ENCODE results near the gene SSH2.

SSH2 gene

GRCh38 chr17:29778956-29779811, 150.8 kb downstream of the SSH2 start:
- peak; percentile 64 to 76 for DNase-seq (ENCODE audit: low read depth in 1 of 2, low spot score in 1 of 2)

- DNase-seq (ENCODE audit: low read depth in 1 of 2, low spot score in 1 of 2), result no peak
Measured at GRCh38 chr17:29777663-29778062, 152.4 kb downstream of the SSH2 start.

GRCh38 chr17:29776026-29776425, 154.0 kb downstream of the SSH2 start:
- DNase-seq (ENCODE audit: low read depth in 1 of 2, low spot score in 1 of 2), result no peak

GRCh38 chr17:29772981-29773380, 157.0 kb downstream of the SSH2 start:
- DNase-seq (ENCODE audit: low read depth in 1 of 2, low spot score in 1 of 2), result no peak

- DNase-seq (ENCODE audit: low read depth in 1 of 2, low spot score in 1 of 2), result no peak
Measured at GRCh38 chr17:29771546-29771945, 158.5 kb downstream of the SSH2 start.

- DNase-seq (ENCODE audit: low read depth in 1 of 2, low spot score in 1 of 2), result no peak
Measured at GRCh38 chr17:29769225-29769624, 160.8 kb downstream of the SSH2 start.

- no peak for DNase-seq (ENCODE audit: low read depth in 1 of 2, low spot score in 1 of 2)
Measured at GRCh38 chr17:29766796-29767327, 163.2 kb downstream of the SSH2 start.

GRCh38 chr17:29764748-29765147, 165.3 kb downstream of the SSH2 start:
- DNase-seq (ENCODE audit: low read depth in 1 of 2, low spot score in 1 of 2), result no peak

GRCh38 chr17:29764217-29764616, 165.8 kb downstream of the SSH2 start:
- no peak for DNase-seq (ENCODE audit: low read depth in 1 of 2, low spot score in 1 of 2)

- no peak for DNase-seq (ENCODE audit: low read depth in 1 of 2, low spot score in 1 of 2)
Measured at GRCh38 chr17:29763273-29763672, 166.8 kb downstream of the SSH2 start.

GRCh38 chr17:29761040-29761761, 168.8 kb downstream of the SSH2 start:
- DNase-seq (ENCODE audit: low read depth in 1 of 2, low spot score in 1 of 2), result peak; percentile 69 to 88

- DNase-seq (ENCODE audit: low read depth in 1 of 2, low spot score in 1 of 2), result peak; percentile 8 to 30
Measured at GRCh38 chr17:29760279-29761039, 169.6 kb downstream of the SSH2 start.

- DNase-seq (ENCODE audit: low read depth in 1 of 2, low spot score in 1 of 2), result no peak
Measured at GRCh38 chr17:29758255-29758654, 171.8 kb downstream of the SSH2 start.

GRCh38 chr17:29757788-29758187, 172.2 kb downstream of the SSH2 start:
- DNase-seq (ENCODE audit: low read depth in 1 of 2, low spot score in 1 of 2), result no peak

GRCh38 chr17:29753845-29754439, 176.1 kb downstream of the SSH2 start:
- DNase-seq (ENCODE audit: low read depth in 1 of 2, low spot score in 1 of 2), result no peak

- DNase-seq (ENCODE audit: low read depth in 1 of 2, low spot score in 1 of 2), result no peak
Measured at GRCh38 chr17:29749045-29749825, 180.8 kb downstream of the SSH2 start.

GRCh38 chr17:29748400-29748799, 181.6 kb downstream of the SSH2 start:
- no peak for DNase-seq (ENCODE audit: low read depth in 1 of 2, low spot score in 1 of 2)

- DNase-seq (ENCODE audit: low read depth in 1 of 2, low spot score in 1 of 2), result no peak
Measured at GRCh38 chr17:29747660-29748059, 182.4 kb downstream of the SSH2 start.

- DNase-seq (ENCODE audit: low read depth in 1 of 2, low spot score in 1 of 2), result no peak
Measured at GRCh38 chr17:29746669-29747068, 183.4 kb downstream of the SSH2 start.

GRCh38 chr17:29744121-29744520, 185.9 kb downstream of the SSH2 start:
- DNase-seq (ENCODE audit: low read depth in 1 of 2, low spot score in 1 of 2), result no peak

All from activated T-helper 1 cell treated with anti-CD3 and anti-CD28 coated beads, Interleukin-2, amount 50 U/mL, for 16 hours (primary cell).